Sigmoid colon (tissue), 7 donors: ENCODE measurements around the gene SHISAL1. TPM values are rescaled to one million over a fixed set of nuclear protein-coding genes. Genes with fewer than 3 reads are reported as not detected.

ENCODE experiments used
- DNase-seq: peaks from one replicate; pipeline ENCODE4 v3.0.0-alpha.2; 2019
- H3K27ac ChIP-seq, 4 donors: fragments of 200-600 bp; sonication (generic); one replicate each; pipeline ENCODE4 v1.5.1; 2016 to 2019; ENCODE audit warnings: mild to moderate bottlenecking in 1 of 4
- H3K27me3 ChIP-seq, 3 donors: fragments of 200-600 bp; sonication (generic); one replicate each; pipeline ENCODE4 v1.5.1; 2019; ENCODE audit warnings: mild to moderate bottlenecking in 1 of 3
- H3K36me3 ChIP-seq, 4 donors: fragments of 200-600 bp; sonication (generic); one replicate each; pipeline ENCODE4 v1.5.1; 2016 to 2019
- H3K4me1 ChIP-seq, 4 donors: fragments of 200-600 bp; sonication (generic); one replicate each; pipeline ENCODE4 v1.5.1; 2017 to 2019
- H3K4me3 ChIP-seq, 4 donors: fragments of 200-600 bp; sonication (generic); one replicate each; pipeline ENCODE4 v1.5.1; 2017 to 2019; ENCODE audit warnings: mild to moderate bottlenecking in 2 of 4, moderate library complexity in 1 of 4
- H3K9me3 ChIP-seq, 4 donors: fragments of 200-600 bp in 3 of 4; sonication (generic) in 3 of 4; one replicate each; pipeline versions ENCODE4 v1.5.1 to v1.6.1; 2013 to 2019
- EP300 ChIP-seq, 4 donors: sonication (generic); formaldehyde crosslinking; IDR thresholded peaks; one replicate each; pipeline ENCODE4 v1.6.1; 2017; ENCODE audit warnings: antibody characterized with exemption in 4 of 4
- POLR2A ChIP-seq, 2 donors: fragments of 450-650 bp; IDR thresholded peaks; one replicate each; pipeline ENCODE4 v1.6.1; 2016; ENCODE audit warnings: antibody characterized with exemption in 2 of 2, mild to moderate bottlenecking in 2 of 2, moderate library complexity in 2 of 2
- POLR2AphosphoS5 ChIP-seq, 4 donors: sonication (generic); formaldehyde crosslinking; IDR thresholded peaks; one replicate each; pipeline ENCODE4 v1.6.1; 2017; ENCODE audit warnings: antibody characterized with exemption in 4 of 4
- WGBS, 2 donors: extraction: QIAGEN DNeasy Blood & Tissue Kit; methylation state at CpG; one replicate each; pipeline ENCODE4 v1.1.7; 2013; 5-methylcytosine and 5-hydroxymethylcytosine counted together
- intact Hi-C: fragments of 100-400 bp; cut with DNase I; formaldehyde crosslinking; loops from one replicate; pipeline ENCODE4 v1.15.1; 2023
- polyA plus RNA-seq, 3 donors: library from polyadenylated mRNA; stranded (reverse); fragments of 200-250 nt; gene quantifications; one replicate each; pipeline ENCODE4 v1.2.3, GENCODE V29; 2013
- total RNA-seq, 4 donors: library from RNA; depleted of rRNA; stranded (reverse); fragments of >200 nt; gene quantifications; one replicate each; pipeline ENCODE4 v1.1.0, GENCODE V29; 2016
- TF ChIP-seq, protein P1 (sequence below), 4 experiments: fragments of 450-650 bp in 3 of 4; fragments of 200-600 bp in 1 of 4; IDR thresholded peaks; one replicate each; pipeline ENCODE4 v1.5.1; 2016 to 2019; ENCODE audit warnings: antibody characterized with exemption in 4 of 4, mild to moderate bottlenecking in 3 of 4, moderate library complexity in 2 of 4
- donor health status: healthy with polysubstance abuse.
- donor health status: Bipolar disorder and iron deficiency.
- donor health status: healthy.

Gene SHISAL1
- total and polyA plus RNA-seq, 7 donors, result 0.23 to 32.4 (median 20.7) TPM

DNA sequence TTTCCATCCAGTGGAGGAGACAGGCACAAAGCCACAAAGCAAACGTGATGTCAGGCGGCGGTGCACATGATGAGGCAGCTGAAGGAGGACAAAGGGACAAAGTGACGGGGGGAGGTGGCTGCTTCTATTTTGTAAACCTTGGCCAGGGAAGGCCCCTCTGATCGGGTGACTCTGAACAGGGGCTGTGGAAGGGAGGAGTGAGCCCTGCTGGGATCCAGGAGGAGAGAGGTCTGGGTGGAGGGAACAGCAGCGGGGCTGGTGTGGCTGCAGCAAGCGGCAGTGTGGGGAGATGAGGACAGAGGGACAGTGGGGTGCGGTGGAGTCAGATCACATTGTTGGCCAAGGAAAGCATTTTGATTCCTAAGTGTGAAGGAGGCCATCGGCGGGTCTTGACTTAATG is 36.7 kb downstream of the SHISAL1 start:
- Histone ChIP-seq H3K9me3 (no peaks in the 10 kb centered on the region), H3K4me1 (peaks cover 0 to 36% (median 34%) of the 10 kb centered on the region in 4 donors), H3K27ac (no peak overlapping the region), H3K27me3 (no peaks in the 10 kb centered on the region), H3K36me3 (peaks cover 0 to 4% (median 0%) of the 10 kb centered on the region in 4 donors), H3K4me3 (no peak overlapping the region)
- 74 to 81% methylated on average over 10 of the region's 10 CpGs for WGBS, 2 donors
- DNase-seq, result no peak
- TF ChIP-seq EP300 (IDR thresholded peaks at IDR 0.05), result no peak
- TF ChIP-seq POLR2AphosphoS5 (IDR thresholded peaks at IDR 0.05), result no peak
- TF ChIP-seq, protein P1, sequence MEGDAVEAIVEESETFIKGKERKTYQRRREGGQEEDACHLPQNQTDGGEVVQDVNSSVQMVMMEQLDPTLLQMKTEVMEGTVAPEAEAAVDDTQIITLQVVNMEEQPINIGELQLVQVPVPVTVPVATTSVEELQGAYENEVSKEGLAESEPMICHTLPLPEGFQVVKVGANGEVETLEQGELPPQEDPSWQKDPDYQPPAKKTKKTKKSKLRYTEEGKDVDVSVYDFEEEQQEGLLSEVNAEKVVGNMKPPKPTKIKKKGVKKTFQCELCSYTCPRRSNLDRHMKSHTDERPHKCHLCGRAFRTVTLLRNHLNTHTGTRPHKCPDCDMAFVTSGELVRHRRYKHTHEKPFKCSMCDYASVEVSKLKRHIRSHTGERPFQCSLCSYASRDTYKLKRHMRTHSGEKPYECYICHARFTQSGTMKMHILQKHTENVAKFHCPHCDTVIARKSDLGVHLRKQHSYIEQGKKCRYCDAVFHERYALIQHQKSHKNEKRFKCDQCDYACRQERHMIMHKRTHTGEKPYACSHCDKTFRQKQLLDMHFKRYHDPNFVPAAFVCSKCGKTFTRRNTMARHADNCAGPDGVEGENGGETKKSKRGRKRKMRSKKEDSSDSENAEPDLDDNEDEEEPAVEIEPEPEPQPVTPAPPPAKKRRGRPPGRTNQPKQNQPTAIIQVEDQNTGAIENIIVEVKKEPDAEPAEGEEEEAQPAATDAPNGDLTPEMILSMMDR (IDR thresholded peaks at IDR 0.05), result no peak
- TF ChIP-seq POLR2A (IDR thresholded peaks at IDR 0.05), result no peak
- intact Hi-C loops, result no loop called here

DNA sequence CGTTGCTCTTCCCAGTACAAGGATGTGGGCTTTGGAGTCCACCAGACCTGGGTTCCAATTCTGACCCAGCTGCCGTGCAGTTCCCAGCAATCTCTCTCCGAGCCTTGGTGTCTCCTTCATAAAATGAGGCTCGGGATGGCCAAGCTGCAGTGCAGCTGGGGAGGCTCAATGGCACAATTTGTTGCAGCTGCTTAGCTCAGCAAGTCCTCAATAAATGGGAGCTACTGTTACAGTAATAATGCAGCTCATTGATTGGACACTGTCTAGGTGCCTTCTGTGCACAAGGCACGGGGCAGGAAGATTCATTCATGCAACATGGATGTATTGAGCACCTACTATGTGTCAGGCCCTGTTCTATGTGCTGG is 37.1 kb downstream of the SHISAL1 start:
- Histone ChIP-seq H3K36me3 (peaks cover 0 to 4% (median 0%) of the 10 kb centered on the region in 4 donors), H3K4me3 (no peak overlapping the region), H3K27ac (no peak overlapping the region), H3K27me3 (no peaks in the 10 kb centered on the region), H3K4me1 (peaks cover 0 to 39% (median 34%) of the 10 kb centered on the region in 4 donors), H3K9me3 (no peaks in the 10 kb centered on the region)
- WGBS, 2 donors, result 64 to 69% methylated on average over 5 of the region's 5 CpGs
- TF ChIP-seq, protein P1 (IDR thresholded peaks at IDR 0.05), result no peak
- no peak for DNase-seq
- intact Hi-C loops, result no loop called here

GRCh38 chr22:44274918-44275630 is 37.7 kb downstream of the SHISAL1 start:
- peaks cover 0 to 4% (median 0%) of the 10 kb centered on the region in 4 donors for H3K36me3 ChIP-seq
- TF ChIP-seq POLR2A (IDR thresholded peaks at IDR 0.05) (no peak), EP300 (IDR thresholded peaks at IDR 0.05) (no peak), POLR2AphosphoS5 (IDR thresholded peaks at IDR 0.05) (no peak)
- TF ChIP-seq, protein P1 (IDR thresholded peaks at IDR 0.05), result no peak
- 87 to 93% methylated on average over 22 of the region's 22 CpGs for WGBS, 2 donors
- peak overlapping the region in 1 of 4 donors; percentile 11 for H3K27ac ChIP-seq
- no peak for DNase-seq
- H3K27me3 ChIP-seq, result no peaks in the 10 kb centered on the region
- intact Hi-C loops, result loop anchor here (5.0 kb wide), 1 partner anchor 128 kb away; no protein-coding TSS in a partner anchor
- H3K4me1 ChIP-seq, result peaks cover 0 to 43% (median 34%) of the 10 kb centered on the region in 4 donors
- H3K4me3 ChIP-seq, result no peak overlapping the region
- no peaks in the 10 kb centered on the region for H3K9me3 ChIP-seq

- no peak for TF ChIP-seq POLR2AphosphoS5 (IDR thresholded peaks at IDR 0.05)
- TF ChIP-seq, protein P1 (IDR thresholded peaks at IDR 0.05), result no peak
- Histone ChIP-seq H3K4me3 (no peak overlapping the region), H3K27me3 (no peaks in the 10 kb centered on the region), H3K27ac (peak overlapping the region in 3 of 4 donors; percentile 43 to 64 (median 47)), H3K9me3 (no peaks in the 10 kb centered on the region), H3K4me1 (peaks cover 0 to 43% (median 34%) of the 10 kb centered on the region in 4 donors), H3K36me3 (peaks cover 0 to 4% (median 0%) of the 10 kb centered on the region in 4 donors)
- no peak for DNase-seq
- 49 to 51% methylated on average over 5 of the region's 5 CpGs for WGBS, 2 donors
- intact Hi-C loops, result loop anchor here (5.0 kb wide), 1 partner anchor 126 kb away; no protein-coding TSS in a partner anchor
Observed at GRCh38 chr22:44273175-44273574, 39.6 kb downstream of the SHISAL1 start.
